ENCODE measurements around the gene EVC2. TPM values are rescaled to one million over a fixed set of nuclear protein-coding genes. Genes with fewer than 3 reads are reported as not detected.
"Not testable (repeated sequence)": the region's sequence is repeated elsewhere in the genome, so short reads cannot be mapped to it uniquely, and the experiment has no call there.

EVC2 gene
- total RNA-seq, 1 donor from 2014 or later, result 1.2 TPM

DNA sequence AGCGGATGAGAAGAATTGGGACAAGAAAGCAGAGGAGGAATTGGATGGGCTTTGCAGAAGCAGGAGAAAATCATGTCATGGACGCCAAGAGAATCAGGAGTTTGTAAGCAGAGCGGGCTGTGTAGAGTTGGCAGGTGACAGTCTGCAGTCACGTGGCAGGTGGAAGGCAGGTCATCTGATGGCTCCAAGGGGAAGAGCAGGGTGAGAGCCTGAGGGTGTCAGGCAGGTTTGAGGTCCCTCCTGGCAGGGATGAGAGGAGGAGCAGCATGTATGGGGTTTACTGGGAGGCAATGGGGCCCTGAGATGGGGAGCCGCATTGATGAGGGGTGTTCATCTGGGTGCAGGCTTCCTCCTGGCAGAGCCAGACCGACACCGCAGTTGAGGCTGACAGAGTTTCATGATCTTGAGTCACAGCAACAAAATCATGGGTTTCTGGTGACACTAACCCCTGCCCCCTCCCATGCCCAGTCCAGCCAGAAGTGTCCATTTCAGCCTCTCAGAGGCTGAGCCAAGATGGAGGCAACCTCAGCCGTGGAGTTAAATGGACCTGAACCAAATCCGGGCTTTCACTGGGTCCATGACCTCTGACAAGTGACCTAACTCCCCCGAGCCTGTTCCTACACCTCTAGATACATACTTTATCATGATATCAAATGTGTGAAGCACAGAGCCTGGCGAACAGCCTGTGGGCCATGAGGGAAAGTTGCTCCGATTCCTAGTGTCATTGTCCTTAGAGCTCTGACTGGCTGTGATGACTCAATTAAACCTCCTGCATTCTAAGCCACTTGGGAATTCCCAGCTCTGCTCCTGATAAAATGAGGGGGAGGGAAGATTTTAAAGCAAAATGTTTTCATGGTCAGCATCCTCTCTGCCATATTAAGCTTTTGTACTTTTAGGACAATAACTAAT lies 38.7 kb upstream of the EVC2 start:
- intact Hi-C loops (cut with DNase I), result no loop called here
- DNase-seq (ENCODE audit: missing footprints), result no peak
- ATAC-seq, result peak; percentile 33

DNA sequence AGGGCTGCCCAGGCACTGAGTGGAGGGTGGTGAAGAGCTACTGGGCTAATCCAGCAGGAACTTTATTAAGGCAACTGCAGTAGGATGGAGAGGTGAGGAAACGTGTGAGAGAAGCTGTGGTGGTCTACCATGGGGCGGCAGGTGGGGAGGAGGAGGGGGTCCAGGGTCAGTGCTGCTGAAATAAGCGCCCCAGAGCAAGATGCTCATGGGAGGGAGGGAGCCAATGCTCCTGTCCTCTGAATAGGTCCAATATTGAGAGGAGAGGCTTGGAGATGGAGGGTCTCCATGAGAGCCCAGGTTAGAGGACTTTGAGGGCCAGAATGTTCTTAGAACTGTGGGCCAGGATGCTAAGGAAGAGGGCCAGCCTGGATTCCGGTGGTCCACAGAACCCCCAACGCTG lies 37.9 kb upstream of the EVC2 start:
- ATAC-seq, result no peak
- DNase-seq (ENCODE audit: missing footprints), result no peak

DNA sequence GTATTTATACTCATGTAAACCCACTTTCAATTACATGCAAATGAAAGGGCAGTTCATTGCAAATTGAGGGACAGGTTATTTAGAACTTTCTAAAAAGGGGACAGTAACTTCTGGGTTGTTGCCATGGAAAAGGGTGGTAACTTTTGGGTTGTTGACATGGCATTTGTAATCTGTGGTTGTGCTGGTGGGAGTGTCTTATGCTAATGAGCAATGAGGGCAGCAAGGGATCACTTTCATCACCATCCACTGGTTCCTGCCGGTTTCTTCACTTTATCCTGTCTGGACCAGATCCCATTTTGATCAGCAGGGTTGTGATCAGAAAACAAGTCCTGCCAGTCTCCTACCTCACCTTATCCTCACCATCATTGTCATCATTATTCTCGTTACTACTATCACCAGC lies 34.6 kb upstream of the EVC2 start:
- intact Hi-C loops (cut with DNase I), result no loop called here
- no peak for DNase-seq (ENCODE audit: missing footprints)
- ATAC-seq, result no peak

More for the DNA sequence above, 37.9 kb upstream of the EVC2 start:
- intact Hi-C loops (cut with DNase I), result no loop called here

DNA sequence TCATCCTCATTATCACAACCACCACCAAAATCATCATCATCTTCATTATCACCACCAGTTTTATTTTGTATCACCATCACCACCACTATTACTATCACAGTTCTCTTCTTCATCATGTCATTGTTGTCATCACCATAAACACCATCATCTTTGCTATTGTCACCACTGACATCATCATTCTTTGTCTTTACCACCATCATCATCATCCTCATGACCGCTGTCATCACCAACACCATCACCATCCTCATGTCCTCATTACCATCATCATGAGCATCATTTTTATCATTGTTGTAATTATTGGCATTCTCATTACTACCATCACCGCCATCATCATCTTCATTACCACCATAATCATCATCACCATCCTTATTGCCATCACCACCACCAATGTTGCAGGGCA lies 34.0 kb upstream of the EVC2 start:
- DNase-seq (ENCODE audit: missing footprints) (no peak), ATAC-seq (no peak)
- intact Hi-C loops (cut with DNase I), result no loop called here

DNA sequence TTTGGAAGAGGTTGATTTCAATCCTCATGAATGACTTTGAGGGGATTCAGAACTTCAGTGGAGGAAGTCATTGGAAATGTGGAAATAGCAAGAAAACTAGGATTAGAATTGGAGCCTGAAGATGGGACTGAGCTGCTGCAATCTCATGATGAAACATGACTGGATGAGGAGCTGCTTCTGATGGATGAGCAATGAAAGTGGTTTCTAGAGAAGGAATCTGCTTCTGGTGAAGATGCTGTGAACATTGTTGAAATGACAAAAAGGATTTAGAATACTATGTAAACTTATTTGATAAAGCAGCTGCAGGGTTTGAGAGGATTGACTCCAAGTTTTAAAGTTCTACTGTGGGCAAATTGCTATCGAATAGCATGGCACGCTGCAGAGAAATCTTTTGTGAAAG lies 29.7 kb upstream of the EVC2 start:
- ATAC-seq (no peak), DNase-seq (ENCODE audit: missing footprints) (no peak)
- intact Hi-C loops (cut with DNase I), result no loop called here

DNA sequence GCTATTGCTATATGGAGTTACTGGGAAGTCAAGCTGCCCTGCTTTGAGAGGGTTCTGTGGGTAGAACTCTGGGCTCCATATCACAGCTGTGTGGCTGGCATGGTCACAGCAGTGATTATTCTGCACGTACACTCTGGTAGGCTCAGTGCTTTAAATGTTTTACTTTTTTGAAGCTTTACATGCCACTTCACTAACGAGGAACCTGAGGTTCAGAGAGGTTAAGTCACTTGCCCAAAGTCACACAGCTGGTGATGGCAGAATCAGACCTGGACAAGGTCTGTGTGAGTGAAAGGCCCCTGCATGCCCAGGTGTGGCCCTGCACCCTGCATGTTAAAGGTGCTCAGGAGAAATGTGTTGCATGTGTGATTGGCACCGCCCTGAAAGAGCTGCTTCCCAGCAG lies 27.1 kb upstream of the EVC2 start:
- intact Hi-C loops (cut with DNase I), result no loop called here
- ATAC-seq, result no peak
- no peak for DNase-seq (ENCODE audit: missing footprints)

DNA sequence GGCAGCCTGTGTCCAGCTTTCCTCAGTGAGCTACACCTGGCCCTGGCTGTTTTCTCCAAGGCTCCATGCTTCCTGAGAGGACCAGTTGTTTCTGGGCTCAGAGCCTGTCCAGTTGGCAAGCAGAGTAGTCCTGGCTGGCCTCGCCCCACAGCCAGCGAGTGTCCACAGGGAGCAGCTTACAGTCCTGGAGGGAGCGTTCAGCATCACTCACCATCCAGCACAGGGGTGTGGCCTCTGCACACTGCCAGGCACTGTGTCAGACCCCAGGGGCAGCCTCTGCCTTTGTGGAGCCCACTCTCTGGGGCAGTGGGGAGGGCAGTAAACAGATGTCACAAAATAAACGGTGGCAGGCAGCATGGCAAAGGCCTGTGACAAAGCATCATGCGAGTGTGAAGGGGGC lies 26.5 kb upstream of the EVC2 start:
- DNase-seq (ENCODE audit: missing footprints) (peak; percentile 76), ATAC-seq (peak; percentile 81)
- intact Hi-C loops (cut with DNase I), result no loop called here

DNA sequence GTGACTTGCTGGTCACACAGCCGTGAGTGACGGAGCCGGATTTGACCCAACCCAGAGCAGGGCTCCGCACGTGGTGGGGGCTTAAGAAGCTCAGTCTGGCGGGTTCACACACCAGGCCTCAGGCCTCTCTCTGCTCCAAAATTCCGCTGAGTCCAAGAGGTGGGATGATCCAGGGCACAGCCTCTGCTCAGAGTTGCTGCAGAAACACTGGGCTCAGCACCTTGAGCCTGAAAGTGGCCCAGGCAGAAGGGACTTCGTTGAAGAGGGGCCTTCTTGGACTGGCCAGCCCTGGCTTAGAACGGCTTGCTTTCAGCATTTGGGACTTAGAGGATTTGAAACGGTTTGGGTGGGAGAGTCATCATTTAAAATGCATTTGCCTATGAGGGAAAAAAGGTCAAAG lies 23.8 kb upstream of the EVC2 start:
- ATAC-seq (no peak), DNase-seq (ENCODE audit: missing footprints) (no peak)
- intact Hi-C loops (cut with DNase I), result no loop called here

DNA sequence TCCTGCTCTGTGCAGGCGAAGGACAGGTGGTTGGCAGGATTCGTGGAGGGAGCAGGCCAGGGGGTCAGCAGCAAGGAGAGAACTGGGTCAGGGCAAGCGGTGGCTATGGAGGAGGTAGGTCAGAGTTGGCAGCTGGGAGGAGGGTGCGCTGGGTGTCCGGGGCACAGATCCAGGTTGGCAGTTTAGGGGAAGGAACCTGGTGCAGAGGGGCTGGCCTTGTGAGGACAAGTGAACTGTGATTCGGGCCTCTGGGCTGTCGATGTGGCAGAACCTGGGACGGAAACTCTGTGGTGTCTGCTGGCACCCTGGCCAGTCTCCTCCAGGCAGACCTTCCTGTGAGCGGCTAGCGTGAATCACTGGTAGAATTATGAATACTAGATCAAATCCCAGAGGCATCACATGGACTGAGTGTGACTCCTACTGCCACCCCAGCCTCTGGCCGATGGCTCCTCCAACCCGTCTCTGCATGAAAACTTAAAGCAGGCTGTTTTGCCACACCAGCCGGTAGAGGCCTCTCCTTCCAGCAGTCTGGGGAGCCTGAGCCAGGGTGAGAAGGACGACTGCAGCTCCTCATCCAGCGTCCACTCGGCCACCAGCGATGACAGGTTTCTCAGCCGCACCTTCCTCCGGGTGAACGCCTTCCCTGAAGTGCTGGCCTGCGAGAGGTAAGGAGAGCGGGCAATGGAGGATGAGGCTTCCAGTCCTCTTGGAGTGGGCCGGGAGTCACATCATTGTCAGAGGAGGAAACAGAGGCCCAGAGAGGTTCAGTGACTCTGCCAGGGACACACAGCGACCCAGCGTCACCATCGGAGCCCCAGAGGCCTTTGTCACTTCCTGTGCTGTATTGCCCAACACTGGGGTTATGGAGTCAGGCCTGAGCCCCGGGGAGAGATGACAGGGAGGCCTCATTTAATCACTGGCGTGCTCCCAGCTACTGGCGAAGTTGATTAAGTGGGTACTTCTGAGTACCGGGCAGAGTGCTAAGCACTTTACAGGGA lies 22.9 kb upstream of the EVC2 start:
- ATAC-seq (no peak), DNase-seq (ENCODE audit: missing footprints) (no peak)
- intact Hi-C loops (cut with DNase I), result no loop called here

DNA sequence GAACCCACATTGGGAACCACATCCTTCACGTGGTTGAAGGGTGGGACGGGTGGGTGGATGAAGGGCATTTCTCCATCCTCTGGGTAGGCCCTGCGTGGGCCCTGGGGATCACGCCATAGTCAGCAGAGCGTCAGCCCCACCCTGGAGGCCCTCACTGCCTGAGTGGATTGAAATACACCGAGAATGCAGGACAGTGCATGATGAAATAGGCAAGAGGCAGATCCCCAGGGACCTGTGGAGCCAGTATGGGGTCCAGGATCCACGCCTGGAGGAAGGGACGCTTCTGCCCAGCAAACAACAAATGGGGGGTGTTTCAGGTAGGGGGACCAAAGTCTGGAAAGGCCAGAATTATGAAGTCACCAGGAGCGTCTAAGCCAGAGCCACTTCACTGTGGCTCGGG lies 22.1 kb upstream of the EVC2 start:
- DNase-seq (ENCODE audit: missing footprints) (no peak), ATAC-seq (no peak)
- intact Hi-C loops (cut with DNase I), result no loop called here

DNA sequence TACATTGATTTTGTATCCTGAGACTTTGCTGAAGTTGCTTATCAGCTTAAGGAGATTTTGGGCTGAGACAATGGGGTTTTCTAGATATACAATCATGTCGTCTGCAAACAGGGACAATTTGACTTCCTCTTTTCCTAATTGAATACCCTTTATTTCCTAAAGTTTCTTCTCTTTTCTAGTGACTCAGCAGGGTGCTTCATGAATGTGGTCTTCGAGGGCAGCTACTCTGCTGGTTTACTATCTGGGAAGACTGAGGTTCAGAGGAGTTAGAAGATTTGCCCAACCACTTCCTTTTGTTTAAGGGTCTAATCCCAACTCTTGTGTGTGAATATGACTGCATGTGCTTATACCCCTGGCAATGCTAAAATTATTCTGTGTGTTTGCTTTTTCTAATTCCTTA lies 20.1 kb upstream of the EVC2 start:
- DNase-seq (ENCODE audit: missing footprints); intact Hi-C loops (cut with DNase I); ATAC-seq: not testable (repeated sequence)

DNA sequence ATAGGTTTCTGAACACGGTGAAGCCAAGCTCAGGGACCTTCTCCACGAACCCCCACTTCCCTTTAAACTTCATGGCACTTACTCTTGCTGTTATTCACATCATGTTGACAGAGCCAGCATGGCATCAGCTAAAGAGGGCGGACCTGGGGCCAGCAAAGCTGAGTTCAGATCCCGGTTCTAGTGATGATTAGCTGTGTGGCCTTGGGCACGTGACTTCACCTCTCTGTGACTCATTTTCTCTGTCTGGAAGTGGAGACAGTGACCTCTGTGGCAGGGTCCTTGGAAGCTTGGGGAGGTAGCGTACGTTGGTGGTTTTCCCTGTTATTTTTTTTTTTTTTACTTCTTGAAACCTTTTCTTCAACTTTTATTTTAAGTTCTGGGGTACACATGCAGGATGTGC lies 16.0 kb upstream of the EVC2 start:
- ATAC-seq (no peak), DNase-seq (ENCODE audit: missing footprints) (no peak)
- intact Hi-C loops (cut with DNase I), result no loop called here

DNA sequence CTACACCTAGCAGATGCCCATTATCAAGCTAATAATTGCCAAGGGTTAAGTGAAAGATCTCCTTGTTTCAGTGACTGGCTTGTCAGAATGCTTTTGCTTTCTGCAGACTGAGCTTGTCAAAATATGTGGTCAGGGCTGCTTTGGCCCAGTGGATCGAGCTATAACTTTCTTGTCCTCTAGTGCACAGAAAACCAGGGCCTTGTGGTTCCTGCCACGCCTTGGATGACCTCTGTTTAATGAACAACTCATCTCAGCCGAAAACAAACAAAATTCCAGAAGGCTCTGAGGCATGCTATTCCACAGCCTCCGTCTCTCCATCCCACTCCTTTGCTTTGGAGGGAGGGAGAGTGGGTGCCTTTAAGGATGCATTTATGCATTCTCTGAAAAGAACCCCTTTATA lies 14.0 kb upstream of the EVC2 start:
- intact Hi-C loops (cut with DNase I), result no loop called here
- no peak for ATAC-seq

DNA sequence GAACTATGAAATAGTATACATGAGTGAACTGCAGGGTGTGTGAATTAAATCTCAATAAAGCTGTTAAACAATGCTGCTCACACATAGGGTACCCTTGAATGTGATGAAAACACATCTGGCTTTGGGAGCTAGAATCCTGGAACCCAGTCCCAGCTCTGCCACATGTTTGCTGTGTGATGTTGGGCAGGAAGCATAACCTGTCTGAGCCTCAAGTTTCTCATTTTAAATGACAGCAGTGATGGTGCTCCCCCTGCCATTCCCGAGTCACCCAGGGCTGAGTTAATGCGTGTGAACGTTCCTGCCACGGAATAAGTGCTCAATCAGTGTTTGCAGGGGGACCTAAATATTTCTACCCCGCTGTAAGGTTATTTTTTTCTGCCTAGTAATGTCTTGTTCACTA lies 13.6 kb upstream of the EVC2 start:
- DNase-seq (ENCODE audit: missing footprints) (no peak), ATAC-seq (no peak)
- intact Hi-C loops (cut with DNase I), result no loop called here

More for the DNA sequence above, 14.0 kb upstream of the EVC2 start:
- DNase-seq (ENCODE audit: missing footprints), result no peak

DNA sequence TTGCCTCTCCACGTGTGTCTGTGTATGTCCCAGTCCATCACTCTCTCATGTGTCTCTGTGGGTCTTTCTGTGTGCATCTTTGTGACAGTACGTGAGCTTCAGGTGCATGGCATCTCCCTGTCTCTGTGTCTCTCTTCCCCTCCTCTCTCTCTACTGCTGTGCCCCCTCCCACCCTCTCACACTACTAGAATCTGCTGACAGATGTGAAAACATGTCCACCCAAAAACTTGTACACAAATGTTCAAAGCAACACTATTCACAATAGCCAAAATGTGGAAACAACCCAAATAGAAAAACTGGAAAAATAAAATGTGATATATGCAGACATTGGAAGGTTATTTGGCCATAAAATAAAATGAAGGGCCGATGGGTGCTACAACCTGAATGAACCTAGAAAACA lies 12.6 kb upstream of the EVC2 start:
- intact Hi-C loops (cut with DNase I), result no loop called here
- ATAC-seq (no peak), DNase-seq (ENCODE audit: missing footprints) (no peak)

DNA sequence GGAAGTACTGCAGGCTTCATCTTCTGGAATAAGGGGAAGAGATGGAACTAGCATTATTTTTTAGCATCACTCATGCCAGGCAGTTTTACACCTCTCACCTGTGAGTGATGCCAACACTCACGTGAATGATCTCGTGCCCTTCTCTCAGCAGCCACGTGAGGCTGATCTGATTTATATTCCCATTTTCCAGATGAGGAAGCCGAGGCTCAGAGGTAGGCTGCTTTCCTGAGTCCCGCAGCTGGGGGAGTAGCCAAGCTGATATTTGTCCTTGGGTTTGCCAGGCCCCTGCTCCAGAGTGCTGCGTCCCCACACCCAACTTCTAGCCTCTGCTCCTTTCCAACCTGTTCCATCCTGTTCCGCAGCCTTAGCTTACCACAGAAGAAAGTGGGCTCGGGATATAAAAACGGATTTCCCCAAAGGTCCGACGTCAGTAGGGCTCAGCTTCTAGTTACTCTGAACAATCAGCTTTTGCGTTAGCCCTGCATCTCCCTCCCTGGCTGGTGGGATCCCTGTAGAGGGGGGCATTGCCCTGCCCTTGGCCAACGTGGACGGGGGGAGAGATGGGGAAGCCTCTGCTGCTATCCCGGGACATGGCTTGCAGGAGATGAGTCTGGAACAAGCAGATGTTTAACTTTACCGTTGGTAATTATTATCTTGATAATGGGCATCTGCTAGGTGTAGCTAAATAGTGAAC lies 11.9 kb upstream of the EVC2 start:
- intact Hi-C loops (cut with DNase I), result no loop called here
- DNase-seq (ENCODE audit: missing footprints), result no peak
- ATAC-seq, result no peak

DNA sequence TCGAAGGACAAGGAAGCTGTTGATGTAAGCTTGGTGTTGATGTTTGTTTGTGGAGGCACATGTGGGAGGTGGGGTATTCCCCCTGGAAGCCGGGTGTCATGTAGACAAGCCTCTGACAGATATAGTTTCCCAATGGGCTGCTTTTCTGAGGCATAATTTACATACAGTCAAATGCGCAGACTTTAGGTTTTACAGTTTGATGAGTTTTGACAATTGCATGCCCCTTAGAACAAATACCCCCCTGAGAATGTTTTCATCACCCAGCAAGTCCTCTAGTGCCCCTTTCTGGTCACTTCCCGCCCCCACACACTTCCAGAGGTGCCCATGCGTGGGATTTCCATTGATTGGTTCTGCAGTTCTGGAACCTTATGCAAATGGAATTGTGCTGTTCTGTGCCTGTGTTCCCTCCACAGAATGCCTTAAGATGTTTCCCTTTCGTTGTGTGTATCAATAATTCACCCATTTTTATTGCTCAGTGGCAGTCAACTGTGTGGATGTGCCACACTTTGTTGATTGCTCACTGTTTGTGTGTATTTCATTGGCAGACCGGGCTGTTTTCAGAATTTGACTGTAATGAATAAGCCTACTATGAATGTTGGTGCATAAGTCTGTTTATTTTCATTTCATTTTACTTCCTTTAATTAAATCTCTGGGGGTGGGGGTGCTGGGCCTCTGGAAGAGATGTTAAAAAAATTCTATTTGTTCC lies 11.1 kb upstream of the EVC2 start:
- intact Hi-C loops (cut with DNase I), result no loop called here
- no peak for ATAC-seq
- no peak for DNase-seq (ENCODE audit: missing footprints)

DNA sequence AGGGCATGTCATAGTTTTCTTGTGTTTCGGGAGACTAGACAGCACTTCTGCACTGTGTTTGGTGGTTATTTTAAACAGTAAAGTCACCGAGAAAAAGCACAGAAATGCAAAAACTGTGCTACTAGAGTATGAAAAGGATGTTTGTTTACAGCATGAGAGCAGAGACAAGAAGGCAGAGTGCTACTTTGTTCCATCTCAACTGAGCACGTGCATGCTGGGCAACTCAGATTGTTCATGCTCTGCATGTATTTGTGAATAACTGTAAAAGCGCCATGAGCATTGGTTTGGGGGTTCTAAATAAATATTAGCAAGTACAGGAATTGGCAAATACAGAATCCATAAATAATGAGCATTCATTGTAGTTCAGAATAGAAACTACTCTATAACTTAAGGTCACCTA lies 10.1 kb upstream of the EVC2 start:
- DNase-seq (ENCODE audit: missing footprints), result no peak
- no peak for ATAC-seq
- intact Hi-C loops (cut with DNase I), result no loop called here

Data from Right ventricle myocardium inferior (tissue), 1 donor.